GM04504 (cell line): Measurements from ENCODE around the gene SH3BP5L.
"Not testable (repeated sequence)": the region's sequence is repeated elsewhere in the genome, so short reads cannot be mapped to it uniquely, and the experiment has no call there.

ENCODE experiments used
- DNase-seq: peaks from one replicate; pipeline ENCODE4 v3.0.0-alpha.2; 2012; ENCODE audit warnings: low read depth

SH3BP5L gene

DNA sequence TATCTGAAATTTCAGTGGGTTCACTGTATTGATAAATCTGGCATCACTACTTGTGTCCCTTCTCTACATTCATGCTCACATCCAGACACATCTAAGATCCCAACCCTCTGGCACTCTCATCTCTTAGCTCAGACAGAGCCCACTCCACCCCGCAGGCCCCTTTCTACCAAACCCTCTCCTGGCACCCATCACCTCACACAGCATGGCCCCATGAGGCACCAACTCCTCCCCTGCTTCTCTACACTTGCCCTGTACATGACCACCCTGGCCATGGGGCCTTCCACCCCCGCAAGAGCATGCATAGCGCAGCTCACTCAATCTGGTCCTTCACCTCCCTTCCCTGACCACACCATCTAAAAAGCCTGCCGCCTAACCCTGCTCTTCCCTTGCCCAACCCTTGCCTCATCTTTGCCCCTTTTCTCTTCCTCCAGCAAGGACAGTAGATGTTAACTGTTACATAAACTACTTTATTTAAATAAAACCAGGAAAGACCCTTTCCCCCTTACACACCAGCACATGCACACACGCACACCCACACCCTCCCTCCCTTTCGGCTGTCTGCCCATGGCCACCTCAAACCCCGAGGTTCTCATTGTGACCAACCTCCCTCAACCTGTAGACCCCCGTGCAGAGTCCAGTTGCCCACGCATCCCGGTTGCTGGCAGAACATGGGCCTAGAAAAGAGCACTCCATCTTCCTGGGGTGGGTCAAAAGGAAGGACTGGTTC lies 15.6 kb downstream of the SH3BP5L start:
- no peak for DNase-seq

DNA sequence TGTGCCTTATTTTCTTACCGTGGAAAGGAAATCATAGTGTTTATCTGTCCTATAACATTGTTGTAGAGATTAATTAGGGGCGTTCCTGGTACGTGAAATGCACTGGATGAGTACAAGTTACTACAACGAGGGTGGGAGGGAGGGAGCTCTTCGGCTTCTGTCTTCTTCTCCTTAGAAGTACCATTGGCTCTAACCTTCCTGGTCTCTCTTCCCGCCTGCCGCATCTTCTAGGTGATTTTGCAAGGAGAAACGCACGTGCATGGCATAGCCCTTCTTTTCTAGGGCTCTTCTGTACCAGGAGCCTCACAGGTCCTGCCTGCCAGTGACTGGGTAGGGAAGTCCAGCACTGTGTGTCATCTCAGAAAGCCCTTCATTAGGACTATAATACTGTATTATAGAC lies 16.8 kb downstream of the SH3BP5L start:
- no peak for DNase-seq

GRCh38 chr1:248807067-248807737 lies 18.5 kb downstream of the SH3BP5L start:
- DNase-seq = no peak

DNA sequence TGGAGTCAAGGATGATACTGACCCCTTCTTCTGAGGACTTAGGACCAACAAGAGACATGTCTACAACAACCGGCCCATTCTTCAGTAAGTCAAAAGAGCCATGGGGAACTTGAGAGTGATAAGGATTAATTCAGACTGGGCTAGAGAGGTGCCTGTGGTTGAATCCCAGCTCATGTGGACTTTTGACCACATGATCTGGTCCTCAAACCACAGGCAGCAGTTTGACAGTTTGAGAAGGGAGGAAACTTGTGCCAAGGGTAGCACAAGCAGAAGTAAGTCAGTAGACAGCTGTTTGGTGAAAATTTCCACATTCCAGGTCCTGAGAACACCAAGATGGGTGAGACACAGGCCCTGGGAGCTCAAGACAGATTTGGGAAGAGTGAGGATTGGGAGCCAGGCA lies 19.8 kb downstream of the SH3BP5L start:
- no peak for DNase-seq

GRCh38 chr1:248804771-248805681 lies 20.7 kb downstream of the SH3BP5L start:
- no peak for DNase-seq

DNA sequence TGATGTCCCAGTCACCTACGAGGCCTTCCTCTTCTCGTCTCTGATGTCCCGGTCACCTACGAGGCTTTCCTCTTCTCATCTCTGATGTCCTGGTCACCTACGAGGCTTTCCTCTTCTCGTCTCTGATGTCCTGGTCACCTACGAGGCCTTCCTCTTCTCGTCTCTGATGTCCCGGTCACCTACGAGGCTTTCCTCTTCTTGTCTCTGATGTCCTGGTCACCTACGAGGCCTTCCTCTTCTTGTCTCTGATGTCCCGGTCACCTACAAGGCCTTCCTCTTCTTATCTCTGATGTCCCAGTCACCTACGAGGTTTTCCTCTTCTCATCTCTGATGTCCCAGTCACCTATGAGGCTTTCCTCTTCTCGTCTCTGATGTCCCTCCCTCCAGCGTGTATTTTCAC lies 22.2 kb downstream of the SH3BP5L start:
- not testable (repeated sequence) for DNase-seq

DNA sequence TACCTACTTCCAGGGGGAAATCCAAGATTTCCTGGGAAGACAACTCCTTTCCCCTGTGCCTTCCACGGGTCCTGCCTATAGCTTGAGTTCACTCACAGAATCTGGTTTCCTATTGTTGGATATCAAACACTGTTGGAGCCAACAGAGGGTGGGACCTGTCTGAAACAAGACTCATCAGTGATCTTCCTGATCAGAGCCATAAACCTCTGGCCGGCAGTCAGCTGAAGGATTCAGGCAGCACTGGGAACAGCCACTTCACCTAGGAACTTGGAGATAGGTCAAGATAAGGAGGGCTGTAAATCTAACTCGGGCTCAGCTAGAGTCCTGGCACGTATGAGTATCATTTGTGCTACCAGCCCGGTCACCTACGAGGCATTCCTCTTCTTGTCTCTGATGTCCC lies 23.3 kb downstream of the SH3BP5L start:
- no peak for DNase-seq

GRCh38 chr1:248800459-248800858 lies 25.3 kb downstream of the SH3BP5L start:
- no peak for DNase-seq

GRCh38 chr1:248798791-248799190 lies 26.9 kb downstream of the SH3BP5L start:
- DNase-seq = no peak

GRCh38 chr1:248794663-248795062 lies 31.1 kb downstream of the SH3BP5L start:
- not testable (repeated sequence) for DNase-seq

DNA sequence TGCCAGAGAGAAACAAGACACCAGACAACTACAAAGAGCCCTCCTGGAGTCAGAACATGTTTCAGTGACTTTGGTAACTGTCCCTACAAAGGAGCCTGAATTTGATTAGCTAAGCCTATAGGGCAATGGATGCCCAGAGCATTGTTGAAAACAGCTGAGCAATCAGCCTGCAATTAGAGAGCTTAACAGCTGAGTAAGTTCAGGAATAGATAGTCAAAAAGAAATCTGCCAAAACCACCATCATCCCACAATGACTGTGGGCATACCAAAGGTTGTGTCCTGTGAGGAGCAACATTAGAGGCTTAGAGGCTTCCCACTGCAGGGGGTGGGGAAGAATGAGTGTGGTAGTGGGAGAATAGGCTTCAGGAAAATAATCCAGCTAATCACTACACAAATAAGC lies 32.1 kb downstream of the SH3BP5L start:
- DNase-seq = no peak

DNA sequence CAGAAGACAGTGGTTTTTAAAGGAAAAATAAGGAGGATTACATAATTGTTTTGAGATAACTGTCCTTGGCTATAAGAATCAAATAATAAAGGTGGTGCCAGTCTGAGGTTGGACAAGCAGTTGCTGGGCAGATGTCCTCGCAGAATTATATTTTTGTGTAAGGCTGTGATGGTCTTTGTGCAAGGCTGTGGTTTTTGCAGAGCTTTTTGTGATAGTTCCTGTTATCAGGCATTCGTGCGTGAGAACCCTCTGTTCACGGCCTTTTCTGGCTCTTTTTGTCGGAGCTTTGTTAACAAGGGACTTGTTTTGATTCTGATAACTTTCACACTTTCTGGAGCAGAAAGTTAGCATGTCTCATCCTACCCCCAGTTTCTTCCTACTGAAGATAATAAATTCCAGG lies 33.4 kb downstream of the SH3BP5L start:
- DNase-seq = no peak

GRCh38 chr1:248791010-248791409 lies 34.7 kb downstream of the SH3BP5L start:
- DNase-seq = no peak

GRCh38 chr1:248790456-248790855 lies 35.3 kb downstream of the SH3BP5L start:
- DNase-seq = no peak

DNA sequence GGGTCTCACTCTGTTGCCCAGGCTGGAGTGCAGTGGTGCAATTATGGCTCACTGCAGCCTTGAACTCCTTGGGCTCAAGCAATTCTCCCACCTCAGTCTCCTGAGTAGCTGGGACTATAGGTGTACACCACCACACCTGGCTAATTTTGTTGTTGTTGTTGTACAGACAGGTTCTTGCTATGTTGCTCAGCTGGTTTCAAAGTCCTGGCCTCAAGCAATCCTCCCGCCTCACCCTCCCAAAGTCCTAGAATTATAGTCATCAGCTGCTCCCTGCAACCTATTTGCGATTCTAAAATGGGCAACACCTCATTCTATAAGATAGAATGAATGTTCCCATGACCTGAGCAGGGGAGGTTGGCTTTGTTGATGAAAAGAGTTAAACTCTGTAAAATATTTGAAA lies 36.4 kb downstream of the SH3BP5L start:
- DNase-seq = not testable (repeated sequence)

- DNase-seq = no peak
These were observed 37.4 kb downstream of the SH3BP5L start for GRCh38 chr1:248788327-248788726.

DNA sequence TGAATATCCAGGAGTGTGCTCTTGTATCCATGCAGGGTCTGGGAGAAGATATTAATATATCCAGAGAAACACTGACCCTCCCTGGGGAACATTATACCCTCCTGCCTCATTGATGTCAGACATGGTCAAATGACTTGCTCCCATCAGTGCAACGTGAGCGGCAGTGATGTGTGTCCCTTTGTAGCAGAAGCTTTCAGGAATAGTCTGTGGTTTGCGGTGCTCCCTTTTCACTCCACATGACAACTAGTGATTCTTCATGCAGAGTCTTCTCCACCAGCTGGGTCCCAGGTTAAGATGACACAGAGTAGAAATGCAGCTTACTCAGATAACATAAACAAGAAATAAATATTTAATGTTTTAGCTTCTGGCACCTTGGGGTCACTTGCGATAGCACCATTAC lies 38.3 kb downstream of the SH3BP5L start:
- DNase-seq = no peak

DNA sequence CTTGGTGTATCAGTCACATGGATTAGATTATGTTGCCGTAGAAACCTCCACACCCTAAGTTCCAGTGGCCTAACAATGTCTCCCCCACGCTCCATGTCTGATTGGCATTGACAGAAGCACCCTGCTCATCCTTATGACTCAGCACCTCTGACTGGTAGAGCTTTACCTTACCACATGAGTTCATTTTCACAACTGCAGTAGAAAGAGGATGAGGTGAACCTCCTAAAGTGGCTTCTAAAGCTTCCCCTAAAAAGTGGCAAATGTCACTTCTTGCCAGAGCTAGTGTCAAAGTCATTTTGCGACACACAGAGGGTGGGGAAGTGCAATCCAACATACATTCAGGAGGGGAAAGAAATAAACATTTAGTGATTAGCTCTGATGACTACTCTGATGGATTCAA lies 39.6 kb downstream of the SH3BP5L start:
- DNase-seq = no peak

GRCh38 chr1:248783367-248783766 lies 42.3 kb downstream of the SH3BP5L start:
- no peak for DNase-seq

GRCh38 chr1:248782416-248783141 lies 43.1 kb downstream of the SH3BP5L start:
- DNase-seq = no peak

DNA sequence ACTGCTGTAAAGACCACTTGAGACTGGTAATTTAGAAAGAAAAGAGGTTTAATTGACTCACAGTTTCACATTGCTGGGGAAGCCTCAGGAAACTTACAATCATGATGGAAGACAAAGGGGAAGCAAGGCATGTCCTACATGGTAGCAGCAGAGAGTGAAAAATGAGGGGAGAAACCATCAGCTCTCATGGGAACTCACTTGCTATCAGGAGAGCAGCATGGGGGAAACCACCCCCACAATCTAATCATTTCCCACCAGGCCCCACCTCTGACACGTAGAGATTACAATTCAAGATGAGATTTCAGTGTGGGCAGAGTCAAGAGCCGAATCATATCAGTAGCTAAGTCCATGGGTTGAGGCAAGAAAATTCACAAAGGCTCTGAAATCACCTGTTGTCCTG lies 46.4 kb downstream of the SH3BP5L start:
- DNase-seq = no peak

GRCh38 chr1:248778906-248779305 lies 46.8 kb downstream of the SH3BP5L start:
- DNase-seq = no peak
